GM19238 (cell line): Measurements from ENCODE around the gene PABPC1L.

Experiments used
- DNase-seq: peaks from one replicate; pipeline ENCODE4 v3.0.0; 2011; ENCODE audit warnings: low spot score; ENCODE audit not compliant: insufficient read length

The PABPC1L gene

DNA sequence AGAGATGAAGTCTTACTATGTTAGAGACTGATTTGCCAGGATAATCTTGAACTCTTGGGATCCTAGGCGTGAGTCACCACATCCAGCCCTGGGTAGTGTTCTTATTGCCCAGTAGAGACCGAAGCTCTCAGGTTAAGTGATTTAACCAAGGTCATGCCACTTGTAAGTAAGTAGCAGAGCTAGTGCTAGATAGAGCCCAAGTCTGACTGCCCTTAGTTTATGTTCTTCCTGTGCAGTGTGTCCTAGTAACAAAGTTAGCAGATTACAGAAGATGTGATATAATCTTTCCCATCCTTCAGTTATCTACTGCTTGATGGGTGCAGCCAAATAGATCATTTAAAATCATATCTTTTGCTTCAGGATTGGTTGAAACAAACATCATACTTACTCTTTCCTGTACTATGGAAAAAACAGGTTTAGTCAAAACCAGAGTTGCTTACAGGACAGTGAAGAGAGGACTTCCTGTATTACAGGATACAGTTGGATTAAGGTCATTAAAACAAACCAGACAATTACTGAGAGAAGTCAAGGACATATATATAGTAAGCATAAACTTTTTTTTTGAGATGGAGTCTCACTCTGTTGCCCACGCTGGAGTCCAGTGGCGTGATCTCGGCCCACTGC, 9.5 kb upstream of the PABPC1L start:
- DNase-seq: no peak

DNA sequence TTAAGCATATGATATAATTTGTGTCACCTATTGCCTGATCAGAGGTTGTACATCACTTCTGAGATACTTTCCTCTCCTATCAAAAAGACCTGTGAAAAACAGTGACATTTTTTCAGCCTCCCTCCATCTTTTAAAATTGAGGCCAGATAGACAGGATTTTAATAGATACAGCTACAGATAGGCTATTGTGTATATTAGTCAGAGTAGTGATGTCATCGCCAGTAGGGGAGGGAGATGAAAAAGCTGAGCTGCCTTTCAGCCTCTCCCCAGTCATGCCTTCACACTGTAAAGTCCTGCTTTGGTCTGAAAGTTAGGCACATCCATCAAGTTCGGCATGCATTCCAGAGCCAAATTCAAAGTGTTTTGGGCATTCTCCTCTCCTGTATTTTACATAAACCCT, 7.9 kb upstream of the PABPC1L start:
- DNase-seq: no peak

DNA sequence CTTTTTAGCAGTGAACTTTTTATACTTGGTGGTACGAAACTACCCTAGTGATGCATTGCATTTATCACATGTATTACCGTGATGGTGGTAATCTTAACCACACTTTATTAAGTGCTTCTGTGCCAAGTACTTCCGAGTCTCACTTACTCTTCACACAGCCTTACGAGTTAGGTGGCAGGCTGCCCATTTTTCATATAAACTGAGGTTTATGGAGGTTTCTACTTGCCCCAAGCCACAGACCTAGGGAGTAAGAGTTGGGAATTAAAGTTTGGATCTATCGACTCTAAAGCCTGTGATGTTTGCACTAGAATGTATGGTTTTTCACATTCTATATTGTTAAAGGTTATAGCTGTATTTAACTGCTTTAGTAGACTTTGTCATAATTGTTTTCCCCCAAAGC, 5.5 kb upstream of the PABPC1L start:
- no peak for DNase-seq

DNA sequence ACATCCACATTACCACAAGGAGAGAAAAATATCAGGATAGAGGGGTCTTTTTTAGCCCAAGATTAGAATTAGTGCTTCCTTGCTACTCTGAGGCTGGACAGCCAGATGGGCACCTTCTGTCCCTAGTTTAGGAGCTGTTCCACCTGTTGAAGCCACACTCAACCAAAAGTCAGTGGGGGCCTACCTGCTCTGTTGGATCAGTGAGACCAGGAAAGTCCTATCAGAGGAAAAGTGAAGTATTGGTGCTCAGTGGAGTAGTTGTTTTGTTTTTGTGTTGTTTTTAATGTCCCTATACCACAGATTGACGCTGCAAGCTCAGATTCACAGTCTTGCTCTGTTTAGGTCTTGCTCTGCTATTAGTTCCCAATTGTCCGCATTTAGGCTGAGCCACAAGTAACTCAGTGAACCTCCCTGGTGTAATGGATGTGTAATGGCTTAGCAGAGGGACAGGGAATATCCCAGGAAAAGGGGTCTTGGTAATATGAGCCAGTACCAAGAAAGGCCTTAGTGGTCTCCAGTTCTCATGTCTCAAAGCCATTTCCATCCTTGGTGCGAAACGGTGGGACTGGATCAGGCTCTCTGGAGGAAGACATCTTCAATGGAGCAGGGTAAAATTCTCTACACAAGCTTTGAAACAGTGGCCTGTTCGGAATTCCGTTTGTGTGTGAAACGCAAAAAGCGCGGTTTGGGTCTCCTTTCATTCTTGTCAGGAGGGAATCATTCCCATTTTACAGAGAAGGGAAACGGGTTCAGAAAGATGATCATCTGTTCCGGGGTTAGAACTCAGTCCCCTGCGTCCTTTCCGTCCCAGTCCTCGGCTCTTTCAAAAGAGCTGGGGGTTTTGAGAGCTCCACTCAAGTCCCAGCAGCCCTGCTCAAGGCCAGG, 631 bp upstream of the PABPC1L start:
- DNase-seq: no peak

DNA sequence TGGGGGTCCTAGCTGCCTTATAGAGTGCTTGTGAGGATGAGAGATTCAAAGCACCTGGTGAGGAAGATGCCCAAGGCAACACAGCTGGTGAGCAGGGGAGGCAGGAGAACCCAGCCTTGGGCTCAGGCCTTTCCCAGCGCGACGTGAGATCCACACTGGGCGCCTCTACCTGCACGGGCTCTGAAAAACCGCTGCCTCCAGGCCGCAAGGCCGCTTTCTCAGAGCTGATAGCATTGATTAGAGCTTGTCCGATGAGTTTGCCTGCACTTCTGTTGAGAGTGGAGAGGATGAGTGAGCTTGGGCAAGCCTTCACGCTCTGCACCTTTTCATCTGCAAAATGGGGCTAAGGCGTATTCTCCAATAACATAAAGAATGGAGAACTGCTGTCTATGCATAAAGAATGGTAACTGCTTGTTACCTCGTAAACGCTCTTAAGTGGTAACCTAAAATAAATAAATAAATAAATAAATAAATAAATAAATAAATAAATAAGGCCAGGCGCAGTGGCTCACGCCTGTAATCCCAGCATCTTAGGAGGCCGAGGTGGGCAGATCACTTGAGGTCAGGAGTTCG, 916 bp downstream of the PABPC1L start:
- no peak for DNase-seq

DNA sequence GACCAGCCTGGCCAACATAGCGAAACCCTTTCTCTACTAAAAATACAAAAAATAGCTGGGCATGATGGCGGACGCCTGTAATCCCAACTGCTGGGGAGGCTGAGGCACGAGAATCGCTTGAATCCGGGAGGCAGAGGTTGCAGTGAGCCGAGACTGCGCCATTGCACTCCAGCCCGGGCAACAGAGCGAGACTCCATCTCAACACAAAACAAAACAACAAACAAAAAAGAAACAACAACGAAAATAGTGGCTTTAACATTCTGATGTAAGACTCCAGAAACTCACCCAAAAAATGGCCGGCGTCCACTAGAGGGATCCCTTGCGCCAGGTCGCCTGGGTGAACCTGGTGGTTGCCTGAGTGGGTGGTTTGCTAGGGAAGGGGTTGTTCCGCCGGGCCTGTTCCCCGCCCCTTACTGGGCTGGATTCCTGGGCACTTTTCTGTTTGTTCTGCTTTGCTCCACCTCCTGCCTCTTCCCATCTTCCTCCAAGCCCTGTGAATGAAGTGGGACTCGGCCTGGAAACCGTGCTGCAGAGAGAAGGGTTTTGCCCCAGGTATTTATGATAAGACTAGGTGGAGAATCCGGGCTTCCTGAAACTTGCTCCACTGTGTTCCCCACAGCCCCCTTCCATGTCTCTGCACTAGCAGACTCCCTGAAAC, 1.5 kb downstream of the PABPC1L start:
- DNase-seq: peak; percentile 47

DNA sequence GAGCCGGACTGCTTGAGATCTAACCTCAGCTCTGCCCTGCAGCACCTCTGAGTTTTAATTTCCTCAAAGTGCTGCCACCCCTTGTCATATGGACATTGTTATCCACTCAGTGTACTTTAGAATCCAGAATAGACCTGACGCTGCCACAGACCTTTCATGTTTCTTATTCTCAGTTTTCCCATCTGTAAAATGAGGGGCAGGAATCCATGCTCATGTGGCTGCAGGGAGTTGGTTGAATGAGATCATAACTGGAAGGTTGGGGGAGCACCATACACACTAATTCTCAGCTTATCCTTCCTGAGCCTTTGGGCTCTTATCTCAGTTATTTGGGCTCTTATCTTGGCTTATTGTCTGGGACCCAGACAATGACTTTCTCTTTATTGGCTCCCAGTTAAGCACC, 2.3 kb downstream of the PABPC1L start:
- DNase-seq: no peak

DNA sequence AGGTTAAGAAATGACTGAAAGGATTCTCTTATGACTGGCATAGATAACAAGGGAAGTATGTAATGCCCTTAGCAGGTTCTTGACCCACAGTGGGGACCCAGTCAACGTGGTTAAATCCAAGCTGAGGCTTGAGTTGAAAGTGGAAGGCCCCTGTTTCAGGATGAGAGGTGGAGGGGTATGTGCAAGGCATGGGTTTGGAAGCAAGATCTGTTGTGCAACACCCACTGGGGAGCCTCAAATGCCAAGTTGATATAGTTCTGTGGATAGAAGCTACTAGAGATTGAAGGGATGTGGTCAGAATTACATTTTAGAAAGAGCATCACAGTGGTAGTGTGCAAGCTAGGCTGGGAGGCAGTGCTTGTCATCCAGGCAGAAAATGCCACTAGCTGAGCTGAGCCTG, 5.1 kb downstream of the PABPC1L start:
- DNase-seq: no peak

DNA sequence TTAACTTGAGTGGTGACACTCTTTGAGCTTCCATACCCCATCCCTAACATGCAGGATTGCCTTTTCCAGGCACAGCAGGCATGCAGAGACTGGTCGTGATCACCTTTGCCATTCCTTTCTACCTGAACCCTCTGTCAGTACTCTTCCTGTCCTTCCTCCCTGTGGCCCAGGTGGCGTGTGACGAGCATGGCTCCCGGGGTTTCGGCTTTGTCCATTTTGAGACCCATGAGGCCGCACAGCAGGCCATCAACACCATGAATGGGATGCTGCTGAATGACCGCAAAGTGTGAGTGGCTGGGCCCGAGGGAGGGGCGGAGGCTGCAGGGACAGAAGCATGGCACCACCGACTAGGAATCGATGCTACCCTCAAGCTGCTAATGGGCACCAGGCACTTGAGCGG, 6.7 kb downstream of the PABPC1L start:
- DNase-seq: no peak

DNA sequence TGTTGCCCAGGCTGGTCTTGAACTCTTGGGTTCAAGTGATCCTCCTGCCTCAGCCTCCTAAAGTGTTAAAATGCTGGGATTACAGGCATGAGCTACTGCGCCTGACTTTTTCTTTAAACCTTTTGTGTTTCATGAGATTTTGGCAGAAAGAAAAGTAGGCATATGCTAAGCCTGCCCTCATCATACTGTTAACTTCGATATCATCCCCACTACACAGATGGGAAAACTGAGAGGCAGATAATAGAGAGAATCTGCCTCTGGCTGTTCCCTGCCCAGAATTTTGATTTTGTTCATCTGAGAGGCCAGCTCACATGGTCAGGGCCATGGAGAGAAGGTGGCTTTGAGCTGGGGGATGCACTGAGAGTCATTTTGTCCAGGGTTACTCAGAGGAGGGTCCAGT, 7.5 kb downstream of the PABPC1L start:
- no peak for DNase-seq

DNA sequence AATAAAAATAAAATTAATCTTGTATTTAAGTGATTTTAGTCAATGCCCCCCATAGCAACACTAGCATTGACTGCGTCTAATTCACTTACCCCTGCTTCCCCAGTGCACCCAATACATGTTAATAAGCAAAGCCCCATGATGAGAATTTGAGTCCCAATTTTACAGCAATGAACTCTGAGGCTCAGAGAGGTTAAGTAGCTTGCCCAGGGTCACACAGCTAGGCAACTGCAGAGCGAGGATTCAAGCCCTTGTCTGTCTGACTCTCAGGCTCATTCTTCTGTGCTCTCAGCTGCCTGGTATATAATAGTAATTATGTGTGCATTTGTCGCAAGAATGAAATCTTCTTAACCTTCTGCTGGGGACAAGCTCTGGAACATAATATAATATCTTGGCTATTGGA, 8.5 kb downstream of the PABPC1L start:
- DNase-seq: no peak

DNA sequence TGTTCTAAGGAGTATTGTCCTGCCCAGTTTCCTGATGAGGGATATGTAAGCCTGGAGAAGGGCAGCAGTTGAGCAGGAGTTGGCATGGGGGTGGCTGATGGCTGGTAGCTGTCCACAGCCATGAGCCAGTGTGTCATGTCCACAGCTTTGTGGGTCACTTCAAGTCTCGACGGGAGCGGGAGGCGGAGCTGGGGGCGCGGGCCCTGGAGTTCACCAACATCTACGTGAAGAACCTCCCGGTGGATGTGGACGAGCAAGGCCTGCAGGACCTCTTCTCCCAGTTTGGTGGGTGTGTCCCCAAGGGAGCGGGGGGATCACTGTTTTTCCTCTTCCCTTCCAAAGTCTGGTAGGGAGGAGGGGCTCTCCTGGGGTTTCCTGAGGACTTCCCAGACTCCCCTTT, 8.9 kb downstream of the PABPC1L start:
- no peak for DNase-seq

DNA sequence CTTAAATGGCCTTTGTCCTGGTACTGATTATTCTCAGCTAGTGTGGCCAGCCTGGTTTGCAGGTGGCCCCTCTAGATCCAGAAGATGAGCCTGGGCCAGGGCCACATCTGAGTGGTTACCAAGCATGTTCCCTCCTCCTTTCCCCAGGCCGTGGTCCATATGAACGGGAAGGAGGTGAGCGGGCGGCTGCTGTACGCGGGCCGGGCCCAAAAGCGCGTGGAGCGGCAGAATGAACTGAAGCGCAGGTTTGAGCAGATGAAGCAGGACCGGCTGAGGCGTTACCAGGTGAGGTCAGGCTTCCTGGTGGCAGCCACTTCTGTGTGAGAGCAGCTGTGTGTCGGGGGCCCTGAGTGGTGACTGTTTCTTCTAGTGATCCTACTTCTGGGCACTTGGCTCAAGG, 11.6 kb downstream of the PABPC1L start:
- no peak for DNase-seq

DNA sequence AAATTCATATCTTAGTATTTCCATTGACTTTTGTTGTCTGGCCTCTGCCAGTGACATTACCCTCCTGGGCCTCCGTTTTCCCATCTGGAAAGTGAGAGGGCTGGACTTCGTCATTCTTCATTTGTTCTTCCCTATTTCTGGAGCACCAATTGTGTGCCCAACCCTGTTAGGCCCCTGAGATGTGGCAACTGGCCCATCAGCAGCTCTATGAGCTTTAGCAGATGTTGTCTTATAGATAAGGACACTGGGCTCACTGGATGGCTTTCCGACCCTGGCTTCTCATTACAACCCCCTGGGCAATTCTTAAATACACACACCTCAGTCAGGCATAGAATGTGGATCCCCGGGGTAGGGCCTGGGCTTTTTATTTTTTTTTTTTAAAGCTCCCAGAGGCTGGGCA, 14.7 kb downstream of the PABPC1L start:
- DNase-seq: no peak

DNA sequence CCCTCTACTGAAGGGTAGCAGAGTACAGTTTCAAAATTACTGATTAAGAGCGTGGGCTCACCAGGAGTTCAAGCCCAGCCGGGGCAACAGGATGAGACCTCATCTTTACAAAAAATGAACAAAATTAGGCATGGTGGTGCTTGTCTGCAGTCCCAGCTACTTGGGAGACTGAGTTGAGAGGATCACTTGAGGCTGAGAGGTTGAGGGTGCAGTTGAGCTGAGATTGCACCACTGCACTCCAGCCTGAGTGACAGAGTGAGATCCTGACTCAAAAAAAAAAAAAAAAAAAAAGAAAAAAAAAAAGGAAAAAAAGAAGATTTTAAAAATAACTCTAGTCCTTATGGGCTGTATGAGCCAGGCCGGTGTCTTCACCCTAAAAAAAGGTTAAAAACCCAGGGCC, 18.7 kb downstream of the PABPC1L start:
- no peak for DNase-seq

DNA sequence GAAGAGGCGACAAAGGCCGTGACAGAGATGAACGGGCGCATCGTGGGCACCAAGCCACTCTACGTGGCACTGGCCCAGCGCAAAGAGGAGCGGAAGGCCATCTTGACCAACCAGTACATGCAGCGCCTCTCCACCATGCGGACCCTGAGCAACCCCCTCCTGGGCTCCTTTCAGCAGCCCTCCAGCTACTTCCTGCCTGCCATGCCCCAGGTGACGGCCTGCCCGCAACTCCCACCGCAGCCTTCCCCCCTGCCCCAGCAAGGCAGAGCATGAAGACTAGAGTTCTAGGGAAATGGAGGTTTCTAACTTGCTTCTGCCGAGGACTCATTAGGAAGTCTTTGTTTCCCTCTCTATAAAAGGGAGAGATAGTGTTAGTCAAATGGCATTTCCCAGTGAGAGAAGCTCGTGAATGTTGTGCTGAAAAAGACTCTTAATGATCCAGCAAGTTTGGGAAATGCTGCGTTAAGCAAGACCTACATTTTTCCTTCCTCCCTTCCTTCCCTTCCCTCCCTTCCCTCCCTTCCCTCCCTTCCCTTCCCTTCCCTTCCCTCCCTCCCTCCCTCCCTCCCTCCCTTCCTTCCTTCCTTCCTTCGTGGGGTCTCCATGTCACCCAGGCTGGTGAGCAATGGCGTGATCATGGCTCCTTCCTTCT, 20.8 kb downstream of the PABPC1L start:
- DNase-seq: no peak

DNA sequence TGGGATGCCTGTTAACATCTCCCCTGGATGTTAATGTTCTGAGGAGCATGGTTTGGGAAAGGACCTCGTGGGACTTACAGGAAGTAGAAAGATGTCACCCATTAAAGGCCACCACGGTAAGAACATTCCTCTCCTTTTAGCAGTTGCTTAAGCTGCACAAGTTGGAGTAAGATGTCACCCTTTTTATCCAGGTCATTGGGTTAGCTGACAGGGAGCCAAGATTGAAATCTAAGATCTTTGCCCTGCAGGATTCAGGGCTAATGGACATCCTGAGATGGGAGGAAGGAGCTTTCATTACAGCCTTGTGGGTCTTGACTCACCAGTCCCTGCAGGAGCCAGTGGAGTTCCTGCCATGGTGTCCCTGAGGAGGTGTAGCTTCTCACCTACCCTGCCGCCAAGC, 22.1 kb downstream of the PABPC1L start:
- no peak for DNase-seq

DNA sequence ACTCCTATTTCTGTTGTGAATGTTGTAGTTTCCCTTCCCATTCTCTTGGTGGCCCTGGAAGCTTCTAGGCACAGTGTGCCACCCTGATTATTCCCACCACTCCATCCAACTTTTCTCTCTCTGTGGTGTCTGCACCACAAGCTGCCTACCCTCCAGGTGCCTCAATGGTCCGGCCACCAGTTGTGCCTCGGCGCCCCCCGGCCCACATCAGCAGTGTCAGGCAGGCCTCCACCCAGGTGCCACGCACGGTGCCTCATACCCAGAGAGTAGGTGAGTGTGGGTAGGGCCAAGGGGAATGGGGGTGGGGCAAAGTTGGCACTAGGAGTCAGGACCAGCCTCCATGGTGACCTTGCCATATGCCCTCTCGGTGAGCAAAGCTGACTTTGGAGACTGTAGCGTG, 23.1 kb downstream of the PABPC1L start:
- no peak for DNase-seq

DNA sequence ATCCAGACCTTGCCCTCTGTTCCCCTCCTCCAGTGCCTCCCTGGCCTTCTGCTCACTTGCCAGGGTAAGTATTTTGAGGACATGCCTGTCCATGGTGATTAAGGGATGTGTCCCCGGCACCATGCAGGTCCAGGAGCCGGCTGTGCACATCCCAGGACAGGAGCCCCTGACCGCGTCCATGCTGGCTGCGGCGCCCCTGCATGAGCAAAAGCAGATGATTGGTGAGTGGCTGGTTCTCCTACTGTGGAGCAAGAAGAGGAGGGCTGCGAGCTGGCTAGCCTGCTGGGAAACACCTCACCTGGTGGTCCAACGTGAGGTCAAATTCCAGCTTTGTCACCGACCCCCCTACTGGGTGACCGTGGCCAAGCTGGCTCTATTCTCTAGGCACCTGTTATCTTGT, 26.6 kb downstream of the PABPC1L start:
- no peak for DNase-seq

DNA sequence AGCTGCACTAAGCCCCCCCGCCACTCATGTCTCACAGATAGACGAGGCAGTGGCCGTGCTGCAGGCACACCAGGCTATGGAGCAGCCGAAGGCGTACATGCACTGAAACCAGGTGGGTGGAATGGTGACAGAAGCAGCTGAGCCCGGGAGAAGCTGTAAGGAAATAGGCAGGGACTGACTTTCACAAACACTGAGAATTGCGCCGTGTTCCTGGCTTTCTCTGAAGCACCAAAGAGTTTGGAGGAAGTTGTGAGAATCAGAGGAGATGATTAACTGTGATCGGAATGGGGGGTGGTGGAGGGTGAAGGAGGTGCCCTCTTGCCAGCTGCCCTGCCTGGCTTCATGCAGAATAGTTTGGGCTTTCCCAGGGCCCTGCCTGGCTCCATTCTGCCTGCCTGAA, 28.8 kb downstream of the PABPC1L start:
- no peak for DNase-seq

DNA sequence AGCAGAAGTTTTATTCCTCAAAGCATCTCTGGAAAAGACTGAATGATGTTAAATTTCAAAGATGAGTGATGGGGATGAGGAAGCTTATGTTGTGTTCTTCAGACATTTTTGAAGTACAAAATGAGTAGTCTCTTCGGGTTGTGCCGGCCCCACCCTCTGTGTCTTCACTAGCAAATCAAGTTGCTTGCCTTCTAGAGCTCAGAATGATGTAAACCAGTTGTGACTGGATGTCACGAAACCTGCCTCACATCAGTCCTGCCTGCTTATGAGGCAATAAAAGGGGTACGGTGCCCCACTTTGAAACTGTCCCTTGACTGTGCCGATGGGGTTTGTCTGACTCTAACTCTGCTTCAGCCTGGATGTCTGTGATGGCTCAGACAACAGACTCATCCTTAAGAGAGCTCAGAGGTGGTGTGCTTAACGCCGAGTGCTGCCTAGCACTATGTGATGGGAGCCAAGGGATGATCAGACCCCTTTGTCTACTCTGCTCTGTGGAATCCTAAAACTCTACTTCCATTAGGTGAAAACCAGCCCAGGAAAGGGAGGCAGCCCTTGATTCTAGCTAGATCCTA, 31.3 kb downstream of the PABPC1L start:
- DNase-seq: no peak
